SJCRH30 (cell line): ENCODE data around the gene RABGAP1L. TPM values are rescaled to one million over a fixed set of nuclear protein-coding genes. Genes with fewer than 3 reads are reported as not detected.
"Not testable (repeated sequence)": the region's sequence is repeated elsewhere in the genome, so short reads cannot be mapped to it uniquely, and the experiment has no call there.

Experiments used
- DNase-seq, 2 experiments: peaks; one replicate each; pipeline ENCODE4 v3.0.0-alpha.2; 2015 to 2020
- H3K27ac ChIP-seq: fragments of 250-450 bp; sonication (Bioruptor Pico); 2 replicates; pipeline ENCODE4 v1.5.1; 2020; ENCODE audit warnings: mild to moderate bottlenecking, moderate library complexity
- H3K27me3 ChIP-seq: fragments of 250-450 bp; sonication (Bioruptor Pico); 2 replicates; pipeline ENCODE4 v1.5.1; 2020; ENCODE audit warnings: mild to moderate bottlenecking, moderate library complexity
- H3K36me3 ChIP-seq: fragments of 250-450 bp; sonication (Bioruptor Pico); 2 replicates; pipeline ENCODE4 v1.5.1; 2020; ENCODE audit warnings: mild to moderate bottlenecking, moderate library complexity
- H3K4me1 ChIP-seq: fragments of 250-450 bp; sonication (Bioruptor Pico); 2 replicates; pipeline ENCODE4 v1.5.1; 2020; ENCODE audit warnings: mild to moderate bottlenecking, moderate library complexity
- H3K4me3 ChIP-seq: fragments of 250-450 bp; sonication (Bioruptor Pico); 2 replicates; pipeline ENCODE4 v1.5.1; 2020; ENCODE audit warnings: mild to moderate bottlenecking, moderate library complexity
- H3K9me3 ChIP-seq: fragments of 250-450 bp; sonication (Bioruptor Pico); replicated peaks from 2 replicates; pipeline ENCODE4 v1.5.1; 2020; ENCODE audit warnings: mild to moderate bottlenecking, moderate library complexity
- total RNA-seq: library from RNA; depleted of rRNA; stranded (reverse); fragments of >200 nt; shearing (Covaris generic); gene quantifications from 2 replicates; pipeline ENCODE4 v1.2.3, GENCODE V29; 2014

RABGAP1L gene
- total RNA-seq, 1 experiment from 2014 or later = 22.6 TPM

- Histone ChIP-seq H3K4me1 (no peaks in the 10 kb centered on the region), H3K9me3 (no peaks in the 10 kb centered on the region), H3K4me3 (no peak overlapping the region), H3K36me3 (no peaks in the 10 kb centered on the region), H3K27me3 (no peaks in the 10 kb centered on the region), H3K27ac (no peak overlapping the region)
- DNase-seq = no peak
Observed at GRCh38 chr1:174678657-174679056, 519.3 kb downstream of the RABGAP1L start.

GRCh38 chr1:174680101-174680500 is 520.8 kb downstream of the RABGAP1L start:
- Histone ChIP-seq H3K27ac (no peak overlapping the region), H3K27me3 (no peaks in the 10 kb centered on the region), H3K36me3 (no peaks in the 10 kb centered on the region), H3K4me3 (no peak overlapping the region), H3K4me1 (no peaks in the 10 kb centered on the region), H3K9me3 (no peaks in the 10 kb centered on the region)
- no peak for DNase-seq

GRCh38 chr1:174682419-174683008 is 523.2 kb downstream of the RABGAP1L start:
- Histone ChIP-seq H3K36me3 (no peaks in the 10 kb centered on the region), H3K4me3 (no peak overlapping the region), H3K9me3 (no peaks in the 10 kb centered on the region), H3K27ac (no peak overlapping the region), H3K4me1 (no peaks in the 10 kb centered on the region), H3K27me3 (no peaks in the 10 kb centered on the region)
- no peak for DNase-seq

- no peak overlapping the region for H3K27ac ChIP-seq
- DNase-seq = no peak
Observed at GRCh38 chr1:174686213-174686612, 526.9 kb downstream of the RABGAP1L start.

GRCh38 chr1:174689524-174689923 is 530.2 kb downstream of the RABGAP1L start:
- no peak for DNase-seq

More at GRCh38 chr1:174686213-174686612, 526.9 kb downstream of the RABGAP1L start:
- Histone ChIP-seq H3K27me3 (no peaks in the 10 kb centered on the region), H3K4me1 (no peaks in the 10 kb centered on the region), H3K4me3 (no peak overlapping the region), H3K36me3 (no peaks in the 10 kb centered on the region), H3K9me3 (no peaks in the 10 kb centered on the region)

GRCh38 chr1:174690266-174690665 is 530.9 kb downstream of the RABGAP1L start:
- Histone ChIP-seq H3K36me3 (no peaks in the 10 kb centered on the region), H3K27me3 (no peaks in the 10 kb centered on the region), H3K27ac (no peak overlapping the region), H3K4me1 (no peaks in the 10 kb centered on the region), H3K4me3 (no peak overlapping the region), H3K9me3 (no peaks in the 10 kb centered on the region)
- DNase-seq = no peak

More at GRCh38 chr1:174689524-174689923, 530.2 kb downstream of the RABGAP1L start:
- no peak overlapping the region for H3K27ac ChIP-seq
- H3K9me3 ChIP-seq = no peaks in the 10 kb centered on the region
- no peaks in the 10 kb centered on the region for H3K4me1 ChIP-seq
- no peaks in the 10 kb centered on the region for H3K36me3 ChIP-seq
- no peak overlapping the region for H3K4me3 ChIP-seq
- H3K27me3 ChIP-seq = no peaks in the 10 kb centered on the region

- no peak overlapping the region for H3K27ac ChIP-seq
- no peaks in the 10 kb centered on the region for H3K4me1 ChIP-seq
- H3K4me3 ChIP-seq = no peak overlapping the region
- no peaks in the 10 kb centered on the region for H3K27me3 ChIP-seq
- no peaks in the 10 kb centered on the region for H3K36me3 ChIP-seq
- no peaks in the 10 kb centered on the region for H3K9me3 ChIP-seq
- no peak for DNase-seq
Observed at GRCh38 chr1:174692313-174692712, 533.0 kb downstream of the RABGAP1L start.

GRCh38 chr1:174693085-174693484 is 533.8 kb downstream of the RABGAP1L start:
- Histone ChIP-seq H3K36me3 (no peaks in the 10 kb centered on the region), H3K4me3 (no peak overlapping the region), H3K9me3 (no peaks in the 10 kb centered on the region), H3K27me3 (no peaks in the 10 kb centered on the region), H3K27ac (no peak overlapping the region), H3K4me1 (no peaks in the 10 kb centered on the region)
- DNase-seq = no peak

- DNase-seq, H3K4me3 ChIP-seq, H3K4me1 ChIP-seq, H3K36me3 ChIP-seq, H3K27me3 ChIP-seq, H3K9me3 ChIP-seq, H3K27ac ChIP-seq: not testable (repeated sequence)
Observed at GRCh38 chr1:174693539-174693938, 534.2 kb downstream of the RABGAP1L start.

- Histone ChIP-seq H3K4me3 (no peak overlapping the region), H3K9me3 (no peaks in the 10 kb centered on the region), H3K36me3 (no peaks in the 10 kb centered on the region), H3K27me3 (no peaks in the 10 kb centered on the region), H3K4me1 (no peaks in the 10 kb centered on the region), H3K27ac (no peak overlapping the region)
- DNase-seq = no peak
Observed at GRCh38 chr1:174696026-174696821, 536.9 kb downstream of the RABGAP1L start.

GRCh38 chr1:174700314-174700713 is 541.0 kb downstream of the RABGAP1L start:
- Histone ChIP-seq H3K4me3 (no peak overlapping the region), H3K9me3 (no peaks in the 10 kb centered on the region), H3K4me1 (no peaks in the 10 kb centered on the region), H3K27ac (no peak overlapping the region), H3K36me3 (no peaks in the 10 kb centered on the region), H3K27me3 (no peaks in the 10 kb centered on the region)
- no peak for DNase-seq

GRCh38 chr1:174700775-174701174 is 541.5 kb downstream of the RABGAP1L start:
- Histone ChIP-seq H3K4me3 (no peak overlapping the region), H3K4me1 (no peaks in the 10 kb centered on the region), H3K9me3 (no peaks in the 10 kb centered on the region), H3K27me3 (no peaks in the 10 kb centered on the region), H3K36me3 (no peaks in the 10 kb centered on the region), H3K27ac (no peak overlapping the region)
- no peak for DNase-seq

GRCh38 chr1:174701565-174701964 is 542.2 kb downstream of the RABGAP1L start:
- Histone ChIP-seq H3K36me3 (no peaks in the 10 kb centered on the region), H3K4me1 (no peaks in the 10 kb centered on the region), H3K27me3 (no peaks in the 10 kb centered on the region), H3K27ac (no peak overlapping the region), H3K4me3 (no peak overlapping the region), H3K9me3 (no peaks in the 10 kb centered on the region)
- DNase-seq = no peak

- no peaks in the 10 kb centered on the region for H3K27me3 ChIP-seq
- H3K27ac ChIP-seq = no peak overlapping the region
- no peaks in the 10 kb centered on the region for H3K4me1 ChIP-seq
- H3K9me3 ChIP-seq = no peaks in the 10 kb centered on the region
- no peak overlapping the region for H3K4me3 ChIP-seq
- no peak for DNase-seq
- H3K36me3 ChIP-seq = no peaks in the 10 kb centered on the region
Observed at GRCh38 chr1:174702011-174702410, 542.7 kb downstream of the RABGAP1L start.

GRCh38 chr1:174703309-174703708 is 544.0 kb downstream of the RABGAP1L start:
- H3K36me3 ChIP-seq = no peaks in the 10 kb centered on the region
- no peak overlapping the region for H3K4me3 ChIP-seq
- no peaks in the 10 kb centered on the region for H3K9me3 ChIP-seq
- no peaks in the 10 kb centered on the region for H3K27me3 ChIP-seq
- no peak for DNase-seq
- no peaks in the 10 kb centered on the region for H3K4me1 ChIP-seq
- H3K27ac ChIP-seq = no peak overlapping the region

GRCh38 chr1:174704300-174704699 is 545.0 kb downstream of the RABGAP1L start:
- H3K27me3 ChIP-seq = no peaks in the 10 kb centered on the region
- no peak overlapping the region for H3K4me3 ChIP-seq
- no peak for DNase-seq
- no peaks in the 10 kb centered on the region for H3K9me3 ChIP-seq
- H3K27ac ChIP-seq = no peak overlapping the region
- no peaks in the 10 kb centered on the region for H3K4me1 ChIP-seq
- no peaks in the 10 kb centered on the region for H3K36me3 ChIP-seq
